ENCODE measurements around the gene KANSL1L.

GRCh38 chr2:210162466-210163124 is 8.6 kb downstream of the KANSL1L start:
- TF ChIP-seq CTCF (IDR thresholded peaks at IDR 0.05): no peak
- TF ChIP-seq POLR2A (IDR thresholded peaks at IDR 0.05): no peak
- TF ChIP-seq POLR2AphosphoS5 (IDR thresholded peaks at IDR 0.05): no peak
- no peak for TF ChIP-seq EP300 (IDR thresholded peaks at IDR 0.05)
